Parathyroid adenoma (tissue), 2 donors: ENCODE data around the gene IFT88.
A peak's percentile ranks its signal among the peaks of the same experiment; 100 is the strongest.

Source experiments
- H2AFZ ChIP-seq: fragments of 300-600 bp; sonication (generic); one replicate; pipeline ENCODE4 v1.7.0; 2017; ENCODE audit warnings: antibody characterized with exemption, mild to moderate bottlenecking
- H3K27ac ChIP-seq: fragments of 300-600 bp; sonication (generic); one replicate; pipeline ENCODE4 v1.7.0; 2017
- H3K27me3 ChIP-seq: fragments of 300-600 bp; sonication (generic); one replicate; pipeline ENCODE4 v1.7.0; 2017; ENCODE audit warnings: low read length; ENCODE audit not compliant: control insufficient read depth, insufficient read depth
- H3K36me3 ChIP-seq: fragments of 300-600 bp; sonication (generic); one replicate; pipeline ENCODE4 v1.7.0; 2017; ENCODE audit warnings: low read length; ENCODE audit not compliant: control insufficient read depth, insufficient read depth
- H3K4me1 ChIP-seq: fragments of 300-600 bp; sonication (generic); one replicate; pipeline ENCODE4 v1.7.0; 2017; ENCODE audit warnings: control low read depth
- H3K4me2 ChIP-seq: fragments of 300-600 bp; sonication (generic); one replicate; pipeline ENCODE4 v1.7.0; 2017; ENCODE audit warnings: low read length
- H3K4me3 ChIP-seq: fragments of 300-600 bp; sonication (generic); one replicate; pipeline ENCODE4 v1.7.0; 2017; ENCODE audit warnings: low read depth, low read length
- H3K79me2 ChIP-seq: fragments of 300-600 bp; sonication (generic); one replicate; pipeline ENCODE4 v1.7.0; 2017; ENCODE audit warnings: control low read depth
- H3K9ac ChIP-seq: fragments of 300-600 bp; sonication (generic); one replicate; pipeline ENCODE4 v1.7.0; 2017; ENCODE audit warnings: mild to moderate bottlenecking
- H3K9me3 ChIP-seq: fragments of 300-600 bp; sonication (generic); one replicate; pipeline ENCODE4 v1.7.0; 2017; ENCODE audit warnings: low read length; ENCODE audit not compliant: control insufficient read depth
- CTCF ChIP-seq: fragments of 300-600 bp; sonication (generic); IDR thresholded peaks from one replicate; pipeline ENCODE4 v1.7.0; 2017; ENCODE audit warnings: antibody characterized with exemption, mild to moderate bottlenecking
- donor health status: primary hyperparathyroidism.

The IFT88 gene

GRCh38 chr13:20713014-20713376 lies 146.0 kb downstream of the IFT88 start:
- no peaks in the 10 kb centered on the region for H3K36me3 ChIP-seq
- no peak for TF ChIP-seq CTCF
- H2AFZ ChIP-seq = peak overlapping the region; percentile 53
- H3K4me3 ChIP-seq = no peak overlapping the region
- H3K79me2 ChIP-seq = no peaks in the 10 kb centered on the region
- H3K4me2 ChIP-seq = peak overlapping the region; percentile 59
- H3K4me1 ChIP-seq = no peaks in the 10 kb centered on the region
- no peak overlapping the region for H3K9ac ChIP-seq
- H3K9me3 ChIP-seq = no peaks in the 10 kb centered on the region
- H3K27me3 ChIP-seq = no peaks in the 10 kb centered on the region
- no peak overlapping the region for H3K27ac ChIP-seq

GRCh38 chr13:20713751-20714150 lies 146.8 kb downstream of the IFT88 start:
- Histone ChIP-seq H3K27me3 (no peaks in the 10 kb centered on the region), H3K4me1 (no peaks in the 10 kb centered on the region), H3K4me2 (no peak overlapping the region), H3K79me2 (no peaks in the 10 kb centered on the region), H3K4me3 (no peak overlapping the region), H3K36me3 (no peaks in the 10 kb centered on the region), H2AFZ (no peak overlapping the region), H3K9ac (no peak overlapping the region), H3K27ac (no peak overlapping the region), H3K9me3 (no peaks in the 10 kb centered on the region)
- no peak for TF ChIP-seq CTCF

GRCh38 chr13:20714161-20714560 lies 147.2 kb downstream of the IFT88 start:
- H3K27me3 ChIP-seq = no peaks in the 10 kb centered on the region
- no peaks in the 10 kb centered on the region for H3K4me1 ChIP-seq
- H3K9me3 ChIP-seq = no peaks in the 10 kb centered on the region
- H3K79me2 ChIP-seq = no peaks in the 10 kb centered on the region
- no peak overlapping the region for H3K27ac ChIP-seq
- no peak overlapping the region for H3K4me3 ChIP-seq
- no peak for TF ChIP-seq CTCF
- no peak overlapping the region for H2AFZ ChIP-seq
- no peaks in the 10 kb centered on the region for H3K36me3 ChIP-seq
- H3K4me2 ChIP-seq = no peak overlapping the region
- no peak overlapping the region for H3K9ac ChIP-seq

GRCh38 chr13:20714563-20715329 lies 147.8 kb downstream of the IFT88 start:
- Histone ChIP-seq H3K9me3 (no peaks in the 10 kb centered on the region), H2AFZ (no peak overlapping the region), H3K27me3 (no peaks in the 10 kb centered on the region), H3K9ac (no peak overlapping the region), H3K4me3 (no peak overlapping the region), H3K36me3 (no peaks in the 10 kb centered on the region), H3K4me2 (no peak overlapping the region), H3K27ac (no peak overlapping the region), H3K79me2 (no peaks in the 10 kb centered on the region), H3K4me1 (no peaks in the 10 kb centered on the region)
- no peak for TF ChIP-seq CTCF

DNA sequence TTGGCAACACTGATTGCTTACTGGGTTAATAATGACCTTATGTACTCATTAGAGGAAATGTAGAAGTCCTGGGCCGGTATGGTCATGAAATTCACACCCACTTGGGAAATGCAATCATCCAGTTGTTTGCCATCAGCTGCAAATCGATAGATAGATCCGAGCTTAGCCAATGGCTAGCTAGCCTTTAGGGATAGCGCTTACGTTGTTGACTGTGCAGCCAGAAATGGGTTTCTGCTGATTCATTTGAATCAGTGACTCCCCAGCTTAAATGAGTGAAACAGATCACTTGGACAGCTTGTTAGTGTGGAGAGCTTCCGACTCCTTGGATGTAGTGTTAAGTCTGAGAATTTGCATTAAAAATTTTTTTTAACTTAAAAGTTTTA lies 148.4 kb downstream of the IFT88 start:
- no peak for TF ChIP-seq CTCF
- no peak overlapping the region for H3K9ac ChIP-seq
- no peaks in the 10 kb centered on the region for H3K36me3 ChIP-seq
- H3K4me3 ChIP-seq = no peak overlapping the region
- H2AFZ ChIP-seq = no peak overlapping the region
- H3K79me2 ChIP-seq = no peaks in the 10 kb centered on the region
- no peaks in the 10 kb centered on the region for H3K9me3 ChIP-seq
- H3K4me1 ChIP-seq = no peaks in the 10 kb centered on the region
- no peaks in the 10 kb centered on the region for H3K27me3 ChIP-seq
- H3K27ac ChIP-seq = no peak overlapping the region
- no peak overlapping the region for H3K4me2 ChIP-seq
